GM13977 (cell line): ENCODE data around the gene MINDY2.

Experiments used
- DNase-seq: peaks from one replicate; pipeline ENCODE4 v3.0.0; 2012; ENCODE audit warnings: low spot score
- CTCF ChIP-seq: IDR thresholded peaks from 2 replicates; pipeline ENCODE4 v1.5.1; 2012; ENCODE audit warnings: mild to moderate bottlenecking, control low read depth; ENCODE audit not compliant: insufficient read depth; ENCODE audit errors: extremely low read depth, missing control alignments
- in situ Hi-C: fragments of 300-500 bp; cut with MboI; formaldehyde crosslinking; loops from one replicate; pipeline ENCODE4 v1.12.0; 2022; ENCODE audit warnings: low sequenced_read_pairs, low pct_unique_long_range_greater_than_20kb, mixed read lengths, inconsistent platforms; ENCODE audit not compliant: unreplicated experiment

The MINDY2 gene

GRCh38 chr15:58908550-58909309 is 137.6 kb downstream of the MINDY2 start:
- DNase-seq, result no peak
- in situ Hi-C loops, result no loop called here
- TF ChIP-seq CTCF, result no peak

- no peak for TF ChIP-seq CTCF
- in situ Hi-C loops, result no loop called here
- DNase-seq, result no peak
Observed at GRCh38 chr15:58909616-58910015, 138.5 kb downstream of the MINDY2 start.

- TF ChIP-seq CTCF, result no peak
- in situ Hi-C loops, result no loop called here
- no peak for DNase-seq
Observed at GRCh38 chr15:58910456-58910855, 139.4 kb downstream of the MINDY2 start.
